ENCODE data around the gene FBXO33. TPM values are rescaled to one million over a fixed set of nuclear protein-coding genes. Genes with fewer than 3 reads are reported as not detected.

FBXO33 gene, protein sequence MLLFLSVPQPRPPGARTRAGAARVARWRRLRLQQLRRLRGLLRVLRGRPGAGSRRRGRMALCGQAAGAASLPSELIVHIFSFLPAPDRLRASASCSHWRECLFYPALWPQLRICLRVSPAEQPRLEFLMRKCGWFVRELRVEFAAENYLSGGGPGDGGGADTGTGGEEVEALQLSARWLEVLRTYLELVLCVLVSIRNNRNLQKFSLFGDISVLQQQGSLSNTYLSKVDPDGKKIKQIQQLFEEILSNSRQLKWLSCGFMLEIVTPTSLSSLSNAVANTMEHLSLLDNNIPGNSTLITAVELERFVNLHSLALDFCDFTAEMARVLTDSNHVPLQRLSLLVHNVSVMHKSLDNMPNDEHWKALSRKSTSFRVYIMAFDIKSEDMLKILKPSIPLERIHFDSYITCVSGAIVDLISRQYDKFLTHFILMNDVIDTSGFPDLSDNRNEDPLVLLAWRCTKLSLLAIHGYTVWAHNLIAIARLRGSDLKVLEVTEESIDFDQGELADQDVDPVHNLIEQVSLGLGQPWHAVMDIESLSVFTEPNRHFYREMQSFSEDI
- polyA plus RNA-seq (2013) = 26.6 TPM

DNA sequence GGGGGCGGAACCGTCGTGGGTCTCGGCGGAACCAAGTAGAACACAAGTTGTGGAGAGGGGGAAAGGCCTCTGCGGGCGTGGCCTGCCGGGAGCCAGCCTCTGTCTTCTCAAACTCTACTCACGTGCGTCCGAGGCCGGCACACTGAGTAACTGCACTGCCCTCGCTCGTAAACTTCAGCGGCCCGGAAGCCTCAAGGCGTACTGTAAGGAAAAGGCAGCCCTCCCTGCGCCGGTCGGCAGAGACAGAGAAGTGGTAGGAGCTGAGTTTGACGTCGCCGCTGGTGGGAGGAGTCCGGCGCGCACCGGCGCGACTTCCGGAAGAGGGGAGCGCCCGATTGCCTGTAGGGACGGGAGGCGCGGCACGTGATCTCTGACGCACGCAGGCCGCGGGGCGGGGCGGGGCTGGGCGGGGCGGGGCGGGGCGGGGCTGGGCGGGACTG is at the start of gene FBXO33:
FBXO33 (minus strand) TSS at position 255 of the 440 bp plus-strand sequence. CDS start 271 bp downstream, outside the sequence.
- peaks cover 18 to 39% (median 31%) of the 10 kb centered on the region in 4 experiments for H3K4me1 ChIP-seq (ENCODE audit: control extremely low read depth in 1 of 4, control insufficient read depth in 4 of 4, insufficient read depth in 4 of 4, low read length in 3 of 4)
- H3K4me3 ChIP-seq (ENCODE audit: control insufficient read depth in 1 of 7, extremely low read depth in 1 of 7, insufficient read depth in 4 of 7, low read depth in 2 of 7, low read length in 6 of 7) = peak within 1 kb of the TSS; percentile 90 to 99 (median 98)
- H3K36me3 ChIP-seq (ENCODE audit: control insufficient read depth in 4 of 4, insufficient read depth in 4 of 4, low read length in 3 of 4) = peaks cover 0 to 2% (median 0%) of the 10 kb centered on the region in 4 experiments
- no peaks in the 10 kb centered on the region for H3K9me3 ChIP-seq (ENCODE audit: control extremely low read depth in 1 of 5, control insufficient read depth in 4 of 5, insufficient read depth in 2 of 5, low read depth in 1 of 5, low read length in 4 of 5)
- H3K27me3 ChIP-seq (replicated peaks in 2 of 5; ENCODE audit: control insufficient read depth in 4 of 5, insufficient read depth in 5 of 5, low read length in 4 of 5) = no peaks in the 10 kb centered on the region
- ChIA-PET CTCF (interaction anchor here (0.6 to 1.5 kb wide), 5 partner anchors 10 to 201 kb away, joined by 3 to 6 read pairs (median 3); no protein-coding TSS in a partner anchor), POLR2A (interaction anchor here (0.6 to 2.0 kb wide), 10 partner anchors 9 to 565 kb away, joined by 3 to 6 read pairs (median 4); partner anchors contain the start of genes PNN and TRAPPC6B)
- H3K27ac ChIP-seq (ENCODE audit: insufficient read depth in 1 of 2, low read depth in 1 of 2, low read length in 2 of 2, poor library complexity in 1 of 2, severe bottlenecking in 2 of 2) = peak within 1 kb of the TSS; percentile 100
- DNase-seq = peak; percentile 97 to 98 (median 98)
- WGBS (ENCODE audit: insufficient coverage) = 0% methylated on average over 37 of the region's 47 CpGs

DNA sequence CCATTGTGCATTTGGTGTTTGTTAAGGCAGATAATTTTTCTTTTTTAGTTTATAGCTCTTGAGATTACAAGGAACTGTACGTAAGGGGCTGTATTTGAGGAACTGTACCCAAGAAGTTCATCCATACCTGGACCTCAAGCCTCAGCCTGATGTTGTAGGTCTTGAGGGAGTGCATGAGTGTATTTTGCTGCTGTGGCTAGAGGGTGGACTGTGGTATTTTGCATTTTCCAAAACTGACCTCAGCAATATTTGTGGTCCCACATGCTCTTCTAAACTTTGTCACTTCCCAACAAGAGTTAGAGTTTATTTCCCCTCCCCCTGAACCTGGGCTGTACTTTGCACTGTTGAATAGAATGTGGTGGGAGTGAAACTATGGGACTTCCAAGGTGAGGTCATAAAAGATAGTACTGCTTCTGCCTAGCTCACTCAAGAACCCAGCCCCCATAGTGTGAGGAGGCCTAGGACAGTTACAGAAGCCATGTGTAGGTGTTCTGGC is 42.2 kb upstream of the FBXO33 start:
- Histone ChIP-seq H3K9me3 (ENCODE audit: control extremely low read depth in 1 of 5, control insufficient read depth in 4 of 5, insufficient read depth in 2 of 5, low read depth in 1 of 5, low read length in 4 of 5) (peaks cover 0 to 3% (median 0%) of the 10 kb centered on the region in 5 experiments), H3K4me1 (ENCODE audit: control extremely low read depth in 1 of 4, control insufficient read depth in 4 of 4, insufficient read depth in 4 of 4, low read length in 3 of 4) (no peaks in the 10 kb centered on the region), H3K36me3 (ENCODE audit: control insufficient read depth in 4 of 4, insufficient read depth in 4 of 4, low read length in 3 of 4) (no peaks in the 10 kb centered on the region), H3K27me3 (replicated peaks in 2 of 5; ENCODE audit: control insufficient read depth in 4 of 5, insufficient read depth in 5 of 5, low read length in 4 of 5) (no peaks in the 10 kb centered on the region), H3K4me3 (ENCODE audit: control insufficient read depth in 1 of 7, extremely low read depth in 1 of 7, insufficient read depth in 4 of 7, low read depth in 2 of 7, low read length in 6 of 7) (no peak overlapping the region), H3K27ac (ENCODE audit: insufficient read depth in 1 of 2, low read depth in 1 of 2, low read length in 2 of 2, poor library complexity in 1 of 2, severe bottlenecking in 2 of 2) (no peak overlapping the region)
- DNase-seq = no peak
- WGBS (ENCODE audit: insufficient coverage) = 100% methylated on average over 1 of the region's 1 CpG
- CTCF ChIA-PET = no interaction called here
- POLR2A ChIA-PET = interaction anchor here (0.6 kb wide), 1 partner anchor 1388 kb away, joined by 3 read pairs; no protein-coding TSS in a partner anchor

DNA sequence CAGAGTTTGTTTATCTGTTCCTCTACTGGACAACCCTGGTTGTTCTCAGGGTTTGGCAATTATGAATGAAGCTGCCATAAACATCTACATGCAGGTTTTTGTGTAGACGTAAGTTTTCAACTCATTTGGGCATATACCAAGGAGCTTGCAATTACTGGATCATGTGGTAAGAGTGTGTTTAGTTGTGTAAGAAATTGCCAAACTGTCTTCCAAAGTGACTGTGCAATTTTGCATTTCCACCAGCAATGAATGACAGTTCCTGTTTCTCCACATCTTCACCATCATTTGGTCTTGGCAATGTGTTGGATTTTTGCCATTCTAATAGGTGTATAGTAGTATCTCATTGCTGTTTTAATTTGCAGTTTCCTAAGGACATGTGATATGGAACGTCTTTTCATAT is 39.8 kb upstream of the FBXO33 start:
- H3K36me3 ChIP-seq (ENCODE audit: control insufficient read depth in 4 of 4, insufficient read depth in 4 of 4, low read length in 3 of 4) = no peaks in the 10 kb centered on the region
- ChIA-PET POLR2A (no interaction called here), CTCF (no interaction called here)
- peaks cover 0 to 3% (median 0%) of the 10 kb centered on the region in 5 experiments for H3K9me3 ChIP-seq (ENCODE audit: control extremely low read depth in 1 of 5, control insufficient read depth in 4 of 5, insufficient read depth in 2 of 5, low read depth in 1 of 5, low read length in 4 of 5)
- H3K27ac ChIP-seq (ENCODE audit: insufficient read depth in 1 of 2, low read depth in 1 of 2, low read length in 2 of 2, poor library complexity in 1 of 2, severe bottlenecking in 2 of 2) = no peak overlapping the region
- no peaks in the 10 kb centered on the region for H3K27me3 ChIP-seq (replicated peaks in 2 of 5; ENCODE audit: control insufficient read depth in 4 of 5, insufficient read depth in 5 of 5, low read length in 4 of 5)
- WGBS (ENCODE audit: insufficient coverage) = 86% methylated on average over 1 of the region's 2 CpGs
- no peaks in the 10 kb centered on the region for H3K4me1 ChIP-seq (ENCODE audit: control extremely low read depth in 1 of 4, control insufficient read depth in 4 of 4, insufficient read depth in 4 of 4, low read length in 3 of 4)
- peak in 2 of 3 donors; percentile 15 to 34 for DNase-seq
- H3K4me3 ChIP-seq (ENCODE audit: control insufficient read depth in 1 of 7, extremely low read depth in 1 of 7, insufficient read depth in 4 of 7, low read depth in 2 of 7, low read length in 6 of 7) = no peak overlapping the region

DNA sequence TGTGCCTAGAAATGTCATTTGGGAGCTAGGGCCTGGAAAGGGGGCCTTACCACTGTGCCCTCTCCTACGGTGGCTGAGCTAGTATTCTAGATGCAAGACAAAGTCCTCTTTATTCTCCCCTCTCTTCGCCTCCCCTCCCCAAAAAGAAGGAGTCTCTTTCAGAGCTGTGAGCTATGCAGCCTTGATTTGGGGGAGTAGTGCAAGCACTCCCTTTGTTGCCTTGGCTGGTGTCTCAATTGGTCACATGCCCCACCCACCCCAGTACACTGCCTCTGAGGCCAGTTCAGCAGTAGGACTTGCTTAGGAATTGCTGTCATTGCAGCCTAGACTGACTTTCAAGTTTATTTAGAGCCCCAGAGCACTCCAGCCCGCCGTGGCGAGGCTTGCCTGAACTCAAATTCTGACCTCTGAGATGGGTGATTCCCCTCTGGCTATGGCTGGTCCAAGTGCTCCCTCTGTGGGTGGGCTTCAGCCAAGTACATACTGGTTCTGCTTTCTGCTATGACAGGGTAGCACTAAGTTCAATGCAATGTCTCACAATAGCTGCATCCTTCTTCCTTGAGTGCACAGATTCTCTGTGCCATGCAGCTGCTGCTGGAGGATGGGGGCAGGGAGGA is 37.0 kb upstream of the FBXO33 start:
- no peaks in the 10 kb centered on the region for H3K27me3 ChIP-seq (replicated peaks in 2 of 5; ENCODE audit: control insufficient read depth in 4 of 5, insufficient read depth in 5 of 5, low read length in 4 of 5)
- 33% methylated on average over 4 of the region's 5 CpGs for WGBS (ENCODE audit: insufficient coverage)
- no peaks in the 10 kb centered on the region for H3K36me3 ChIP-seq (ENCODE audit: control insufficient read depth in 4 of 4, insufficient read depth in 4 of 4, low read length in 3 of 4)
- no peaks in the 10 kb centered on the region for H3K9me3 ChIP-seq (ENCODE audit: control extremely low read depth in 1 of 5, control insufficient read depth in 4 of 5, insufficient read depth in 2 of 5, low read depth in 1 of 5, low read length in 4 of 5)
- no peak overlapping the region for H3K4me3 ChIP-seq (ENCODE audit: control insufficient read depth in 1 of 7, extremely low read depth in 1 of 7, insufficient read depth in 4 of 7, low read depth in 2 of 7, low read length in 6 of 7)
- peak; percentile 54 to 76 (median 72) for DNase-seq
- POLR2A ChIA-PET = no interaction called here
- CTCF ChIA-PET = interaction anchor here (0.8 to 3.5 kb wide), 6 partner anchors 15 to 365 kb away, joined by 3 to 22 read pairs (median 3); no protein-coding TSS in a partner anchor
- H3K4me1 ChIP-seq (ENCODE audit: control extremely low read depth in 1 of 4, control insufficient read depth in 4 of 4, insufficient read depth in 4 of 4, low read length in 3 of 4) = no peaks in the 10 kb centered on the region
- H3K27ac ChIP-seq (ENCODE audit: insufficient read depth in 1 of 2, low read depth in 1 of 2, low read length in 2 of 2, poor library complexity in 1 of 2, severe bottlenecking in 2 of 2) = no peak overlapping the region

DNA sequence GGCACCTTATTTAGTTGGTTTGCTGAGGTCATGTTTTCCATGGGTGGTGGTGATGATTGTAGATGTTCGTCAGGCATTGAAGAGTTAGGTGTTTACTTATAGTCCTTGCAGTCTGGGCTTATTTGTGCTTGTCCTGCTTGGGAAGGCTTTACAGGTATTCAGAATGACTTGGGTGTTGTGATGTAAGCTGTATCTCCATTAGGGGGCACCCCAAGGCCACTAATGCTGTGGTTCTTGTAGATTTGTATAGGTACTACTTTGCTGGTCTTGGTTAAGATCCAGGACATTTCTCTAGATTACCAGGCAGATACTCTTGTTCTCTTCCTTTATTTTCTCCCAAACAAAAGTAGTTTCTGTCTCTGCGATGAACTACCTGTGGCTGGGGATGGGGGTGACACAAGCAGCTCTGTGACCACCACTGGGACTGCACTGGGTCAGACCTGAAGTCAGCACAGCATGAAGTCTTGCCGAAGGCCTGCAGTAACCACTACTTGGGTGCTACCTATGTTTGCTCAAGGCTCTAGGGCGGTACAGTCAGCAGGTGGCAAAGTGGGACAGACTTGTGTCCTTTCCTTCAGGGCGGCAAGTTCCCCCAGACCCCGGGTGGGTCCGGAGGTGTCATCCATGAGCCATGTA is 35.8 kb upstream of the FBXO33 start:
- 87% methylated on average over 6 of the region's 7 CpGs for WGBS (ENCODE audit: insufficient coverage)
- POLR2A ChIA-PET = no interaction called here
- Histone ChIP-seq H3K27ac (ENCODE audit: insufficient read depth in 1 of 2, low read depth in 1 of 2, low read length in 2 of 2, poor library complexity in 1 of 2, severe bottlenecking in 2 of 2) (no peak overlapping the region), H3K9me3 (ENCODE audit: control extremely low read depth in 1 of 5, control insufficient read depth in 4 of 5, insufficient read depth in 2 of 5, low read depth in 1 of 5, low read length in 4 of 5) (no peaks in the 10 kb centered on the region), H3K4me3 (ENCODE audit: control insufficient read depth in 1 of 7, extremely low read depth in 1 of 7, insufficient read depth in 4 of 7, low read depth in 2 of 7, low read length in 6 of 7) (no peak overlapping the region), H3K36me3 (ENCODE audit: control insufficient read depth in 4 of 4, insufficient read depth in 4 of 4, low read length in 3 of 4) (no peaks in the 10 kb centered on the region), H3K27me3 (replicated peaks in 2 of 5; ENCODE audit: control insufficient read depth in 4 of 5, insufficient read depth in 5 of 5, low read length in 4 of 5) (no peaks in the 10 kb centered on the region), H3K4me1 (ENCODE audit: control extremely low read depth in 1 of 4, control insufficient read depth in 4 of 4, insufficient read depth in 4 of 4, low read length in 3 of 4) (no peaks in the 10 kb centered on the region)
- peak; percentile 13 to 33 (median 29) for DNase-seq
- CTCF ChIA-PET = interaction anchor here (0.8 to 3.5 kb wide), 5 partner anchors 119 to 364 kb away, joined by 3 to 22 read pairs (median 3); no protein-coding TSS in a partner anchor

DNA sequence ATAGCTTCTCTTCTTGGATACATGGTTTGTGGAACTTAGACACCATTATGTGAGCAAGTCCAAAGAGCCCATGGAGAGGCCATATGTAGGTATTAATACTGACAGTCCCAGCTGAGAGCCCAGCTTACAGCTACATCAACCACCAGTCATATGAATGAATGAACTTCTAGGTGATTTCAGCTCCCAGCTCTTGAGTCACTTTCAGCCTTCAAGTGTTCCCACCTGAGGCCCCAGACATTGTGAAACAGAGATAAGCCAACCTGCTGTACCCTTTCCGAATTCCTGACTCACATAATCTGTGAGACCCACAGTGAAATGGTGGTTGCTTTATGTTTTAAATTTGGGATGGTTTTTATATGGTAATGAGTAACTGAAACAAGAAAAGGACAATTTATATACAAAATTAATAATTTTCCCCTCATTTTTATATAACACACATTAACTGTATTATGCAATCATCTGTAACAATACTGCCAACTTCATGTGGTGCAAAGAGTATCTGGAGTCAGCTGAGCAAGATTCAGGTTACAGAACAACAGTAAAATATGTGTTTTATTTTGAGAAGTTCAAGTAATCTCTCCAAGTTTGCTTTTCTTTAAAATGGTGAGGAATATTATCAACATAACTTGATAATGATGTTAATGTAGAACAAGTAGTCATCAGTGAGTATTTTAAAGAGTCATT is 27.7 kb upstream of the FBXO33 start:
- H3K4me1 ChIP-seq (ENCODE audit: control extremely low read depth in 1 of 4, control insufficient read depth in 4 of 4, insufficient read depth in 4 of 4, low read length in 3 of 4) = no peaks in the 10 kb centered on the region
- H3K27me3 ChIP-seq (replicated peaks in 2 of 5; ENCODE audit: control insufficient read depth in 4 of 5, insufficient read depth in 5 of 5, low read length in 4 of 5) = peaks cover 0 to under 1% (median 0%) of the 10 kb centered on the region in 5 experiments
- WGBS (ENCODE audit: insufficient coverage) = no CpG with 5 or more reads among the region's 1 CpG
- no peak overlapping the region for H3K27ac ChIP-seq (ENCODE audit: insufficient read depth in 1 of 2, low read depth in 1 of 2, low read length in 2 of 2, poor library complexity in 1 of 2, severe bottlenecking in 2 of 2)
- H3K9me3 ChIP-seq (ENCODE audit: control extremely low read depth in 1 of 5, control insufficient read depth in 4 of 5, insufficient read depth in 2 of 5, low read depth in 1 of 5, low read length in 4 of 5) = no peaks in the 10 kb centered on the region
- no peak for DNase-seq
- CTCF ChIA-PET = no interaction called here
- POLR2A ChIA-PET = interaction anchor here (0.5 kb wide), 1 partner anchor 232 kb away, joined by 3 read pairs; no protein-coding TSS in a partner anchor
- no peak overlapping the region for H3K4me3 ChIP-seq (ENCODE audit: control insufficient read depth in 1 of 7, extremely low read depth in 1 of 7, insufficient read depth in 4 of 7, low read depth in 2 of 7, low read length in 6 of 7)
- H3K36me3 ChIP-seq (ENCODE audit: control insufficient read depth in 4 of 4, insufficient read depth in 4 of 4, low read length in 3 of 4) = no peaks in the 10 kb centered on the region
